ENCODE data around the gene RNU6-7. TPM values are rescaled to one million over a fixed set of nuclear protein-coding genes. Genes with fewer than 3 reads are reported as not detected.

The RNU6-7 gene
- total and polyA plus RNA-seq, 2 of the 13 experiments (the other 11 are each of a cell fraction or from before 2014, with no cell fraction given) = under 0.01 TPM; not detected in 1

GRCh38 chr14:32202998-32203882 is 1.4 kb downstream of the RNU6-7 start, which contains the start of gene RNU6-8 (continued):
- no peak for TF ChIP-seq ZNF577 (CRISPR knock-in tag; IDR thresholded peaks at IDR 0.05; ENCODE audit: borderline replicate concordance, low read depth)
- TF ChIP-seq, protein P1, sequence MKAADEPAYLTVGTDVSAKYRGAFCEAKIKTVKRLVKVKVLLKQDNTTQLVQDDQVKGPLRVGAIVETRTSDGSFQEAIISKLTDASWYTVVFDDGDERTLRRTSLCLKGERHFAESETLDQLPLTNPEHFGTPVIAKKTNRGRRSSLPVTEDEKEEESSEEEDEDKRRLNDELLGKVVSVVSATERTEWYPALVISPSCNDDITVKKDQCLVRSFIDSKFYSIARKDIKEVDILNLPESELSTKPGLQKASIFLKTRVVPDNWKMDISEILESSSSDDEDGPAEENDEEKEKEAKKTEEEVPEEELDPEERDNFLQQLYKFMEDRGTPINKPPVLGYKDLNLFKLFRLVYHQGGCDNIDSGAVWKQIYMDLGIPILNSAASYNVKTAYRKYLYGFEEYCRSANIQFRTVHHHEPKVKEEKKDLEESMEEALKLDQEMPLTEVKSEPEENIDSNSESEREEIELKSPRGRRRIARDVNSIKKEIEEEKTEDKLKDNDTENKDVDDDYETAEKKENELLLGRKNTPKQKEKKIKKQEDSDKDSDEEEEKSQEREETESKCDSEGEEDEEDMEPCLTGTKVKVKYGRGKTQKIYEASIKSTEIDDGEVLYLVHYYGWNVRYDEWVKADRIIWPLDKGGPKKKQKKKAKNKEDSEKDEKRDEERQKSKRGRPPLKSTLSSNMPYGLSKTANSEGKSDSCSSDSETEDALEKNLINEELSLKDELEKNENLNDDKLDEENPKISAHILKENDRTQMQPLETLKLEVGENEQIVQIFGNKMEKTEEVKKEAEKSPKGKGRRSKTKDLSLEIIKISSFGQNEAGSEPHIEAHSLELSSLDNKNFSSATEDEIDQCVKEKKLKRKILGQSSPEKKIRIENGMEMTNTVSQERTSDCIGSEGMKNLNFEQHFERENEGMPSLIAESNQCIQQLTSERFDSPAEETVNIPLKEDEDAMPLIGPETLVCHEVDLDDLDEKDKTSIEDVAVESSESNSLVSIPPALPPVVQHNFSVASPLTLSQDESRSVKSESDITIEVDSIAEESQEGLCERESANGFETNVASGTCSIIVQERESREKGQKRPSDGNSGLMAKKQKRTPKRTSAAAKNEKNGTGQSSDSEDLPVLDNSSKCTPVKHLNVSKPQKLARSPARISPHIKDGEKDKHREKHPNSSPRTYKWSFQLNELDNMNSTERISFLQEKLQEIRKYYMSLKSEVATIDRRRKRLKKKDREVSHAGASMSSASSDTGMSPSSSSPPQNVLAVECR (CRISPR knock-in tag; IDR thresholded peaks at IDR 0.05; ENCODE audit: borderline replicate concordance) = peak; percentile 90
- no peak; the same call in none of the 2 replicates for TF ChIP-seq ZMYM4 (CRISPR knock-in tag; IDR thresholded peaks at IDR 0.05)
- TF ChIP-seq ZNF713 (CRISPR knock-in tag; IDR thresholded peaks at IDR 0.05) = peak; percentile 74; the same call in 1 of the 2 replicates
- peak; percentile 76 for TF ChIP-seq PHF20 (CRISPR knock-in tag; IDR thresholded peaks at IDR 0.05)
- peak; percentile 78 for TF ChIP-seq DNMT3B (CRISPR knock-in tag; conservative IDR thresholded peaks at IDR 0.05)
- TF ChIP-seq RAD51 (IDR thresholded peaks at IDR 0.05; ENCODE audit: borderline replicate concordance) = no peak
- no peak for TF ChIP-seq NONO (IDR thresholded peaks at IDR 0.05)
- peak; percentile 92 for TF ChIP-seq NONO (CRISPR knock-in tag; conservative IDR thresholded peaks at IDR 0.05)
- TF ChIP-seq PRPF4 (IDR thresholded peaks at IDR 0.05; ENCODE audit: low read depth, low read length, poor library complexity, severe bottlenecking) = peak; percentile 85
- TF ChIP-seq CSRNP2 (CRISPR knock-in tag; conservative IDR thresholded peaks at IDR 0.05; ENCODE audit: low read depth) = no peak
- peak; percentile 87 for TF ChIP-seq ZNF317 (CRISPR knock-in tag; IDR thresholded peaks at IDR 0.05)
- peak; percentile 86 for TF ChIP-seq ZNF451 (CRISPR knock-in tag; IDR thresholded peaks at IDR 0.05)
- no peak for TF ChIP-seq ZBTB21 (CRISPR knock-in tag; IDR thresholded peaks at IDR 0.05)
- peak; percentile 50; the same call in 1 of the 2 replicates for TF ChIP-seq ZNF746 (CRISPR knock-in tag; IDR thresholded peaks at IDR 0.05)
- no peak for TF ChIP-seq HCFC1 (IDR thresholded peaks at IDR 0.05; ENCODE audit: low read depth, low read length)
- TF ChIP-seq THRA (CRISPR knock-in tag; IDR thresholded peaks at IDR 0.05; ENCODE audit: borderline replicate concordance) = peak; percentile 81
- peak; percentile 81 for TF ChIP-seq PHF8 (CRISPR knock-in tag; IDR thresholded peaks at IDR 0.05)
- TF ChIP-seq MXD4 (CRISPR knock-in tag; IDR thresholded peaks at IDR 0.05) = peak; percentile 96
- TF ChIP-seq SIX4 (CRISPR knock-in tag; IDR thresholded peaks at IDR 0.05) = peak; percentile 27
- peak; percentile 89 for TF ChIP-seq DRAP1 (CRISPR knock-in tag; IDR thresholded peaks at IDR 0.05)
- peak; percentile 93 for TF ChIP-seq ZFP37 (CRISPR knock-in tag; IDR thresholded peaks at IDR 0.05; ENCODE audit: borderline replicate concordance)
